HG03521 (cell line): ENCODE data around the gene MYL5.
"Not testable (repeated sequence)": the region's sequence is repeated elsewhere in the genome, so short reads cannot be mapped to it uniquely, and the experiment has no call there.

ENCODE experiments used
- ATAC-seq: cut with Tn5 transposase; IDR thresholded peaks from one replicate; pipeline ENCODE4 v1.9.1; 2021; ENCODE audit warnings: mild to moderate bottlenecking, moderate library complexity; ENCODE audit not compliant: unreplicated experiment

MYL5 gene

DNA sequence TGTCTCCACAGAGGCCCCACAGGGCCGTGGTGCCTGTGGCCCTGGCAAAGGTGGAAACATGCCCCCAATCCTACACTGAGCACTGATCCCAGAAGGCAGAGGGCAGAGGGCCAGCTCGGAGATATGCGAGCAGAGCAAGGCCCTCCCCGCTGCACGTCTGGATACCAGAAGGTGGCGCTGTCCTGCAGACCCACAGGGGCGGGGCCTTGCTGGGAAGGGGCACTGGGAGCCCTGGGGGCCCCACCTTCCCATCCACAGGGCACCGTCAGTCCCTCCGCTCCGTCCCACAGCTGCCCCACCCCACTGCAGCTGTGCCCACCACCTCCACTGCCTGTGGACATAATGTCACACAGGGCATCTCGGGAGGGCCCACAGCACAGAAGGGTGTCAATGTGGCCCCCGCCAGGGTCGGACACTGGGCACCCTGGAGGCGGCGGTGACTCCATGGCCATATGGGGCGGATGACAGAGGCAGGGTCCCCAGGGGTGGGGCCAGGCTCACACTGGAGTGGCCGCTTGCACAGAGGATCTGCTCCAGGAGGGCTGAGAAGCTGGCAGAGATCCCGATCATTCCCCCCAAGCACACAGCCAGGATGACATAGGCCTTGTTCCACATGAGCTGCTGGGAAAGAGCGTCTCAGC lies 9.8 kb downstream of the MYL5 start:
- no peak for ATAC-seq

DNA sequence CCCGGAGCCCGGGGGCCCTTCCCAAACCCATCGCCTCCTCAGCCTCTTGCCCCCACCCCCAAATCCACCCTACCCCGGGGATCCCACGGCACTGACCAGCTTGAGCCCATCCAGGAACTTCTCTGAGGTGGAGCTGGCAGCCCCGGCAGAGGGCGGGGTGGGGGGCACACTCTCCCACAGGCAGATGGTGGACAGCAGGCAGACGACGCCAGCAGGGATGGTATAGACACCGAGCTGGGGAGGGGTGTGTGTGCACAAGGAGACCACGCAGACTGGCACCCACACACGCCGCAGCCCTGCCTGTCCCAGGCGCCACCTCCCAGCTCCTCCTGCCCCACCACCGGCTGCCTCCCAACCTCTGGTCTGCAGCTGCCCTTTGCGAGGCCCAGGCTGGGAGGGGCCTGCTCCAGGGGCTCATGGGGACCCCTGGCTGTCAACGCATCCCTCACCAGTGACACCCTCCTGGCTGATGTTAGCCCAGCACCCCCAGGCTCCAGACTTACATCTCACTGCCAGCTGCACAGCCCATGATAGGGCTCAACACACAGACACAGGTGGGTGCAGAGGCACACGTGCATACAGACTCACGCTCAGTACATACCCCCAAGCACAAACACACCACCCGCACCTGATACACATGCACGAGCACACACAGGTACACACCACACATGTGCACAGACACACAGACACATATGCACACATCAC lies 10.4 kb downstream of the MYL5 start:
- ATAC-seq: no peak

DNA sequence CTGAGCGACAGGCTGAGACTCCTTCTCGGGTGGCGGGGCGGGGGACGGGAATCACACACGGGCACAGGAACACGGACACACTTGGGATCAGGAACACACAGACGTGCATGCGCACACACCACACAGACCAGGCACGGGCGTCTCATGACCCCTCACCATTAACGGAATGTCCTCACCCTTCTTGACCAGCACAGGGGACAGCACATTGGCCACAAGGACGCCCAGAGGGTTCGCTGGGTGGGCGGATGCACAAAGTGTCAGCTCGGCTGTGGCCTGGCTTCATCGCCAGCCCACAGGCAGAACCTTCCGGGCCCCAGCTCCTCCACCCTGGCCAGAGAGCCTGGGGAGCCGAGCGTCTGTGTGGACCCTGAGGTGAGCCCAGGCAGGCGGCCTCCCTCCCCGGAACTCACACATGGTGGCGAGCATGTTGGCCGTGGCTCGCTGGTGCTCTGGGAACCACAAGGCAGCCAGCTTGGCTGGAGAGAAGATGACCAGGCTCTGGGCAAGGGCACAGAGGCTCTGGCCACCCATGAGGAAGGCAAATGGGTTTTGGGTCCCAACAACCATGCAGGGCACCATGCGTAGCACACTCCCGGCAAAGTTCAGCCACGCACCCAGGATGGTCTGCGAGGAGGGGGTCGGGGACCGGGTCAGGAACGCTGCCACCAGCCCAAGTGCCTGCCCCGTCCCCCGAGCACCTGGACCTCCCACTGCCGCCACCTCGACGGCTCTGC lies 11.5 kb downstream of the MYL5 start:
- no peak for ATAC-seq

DNA sequence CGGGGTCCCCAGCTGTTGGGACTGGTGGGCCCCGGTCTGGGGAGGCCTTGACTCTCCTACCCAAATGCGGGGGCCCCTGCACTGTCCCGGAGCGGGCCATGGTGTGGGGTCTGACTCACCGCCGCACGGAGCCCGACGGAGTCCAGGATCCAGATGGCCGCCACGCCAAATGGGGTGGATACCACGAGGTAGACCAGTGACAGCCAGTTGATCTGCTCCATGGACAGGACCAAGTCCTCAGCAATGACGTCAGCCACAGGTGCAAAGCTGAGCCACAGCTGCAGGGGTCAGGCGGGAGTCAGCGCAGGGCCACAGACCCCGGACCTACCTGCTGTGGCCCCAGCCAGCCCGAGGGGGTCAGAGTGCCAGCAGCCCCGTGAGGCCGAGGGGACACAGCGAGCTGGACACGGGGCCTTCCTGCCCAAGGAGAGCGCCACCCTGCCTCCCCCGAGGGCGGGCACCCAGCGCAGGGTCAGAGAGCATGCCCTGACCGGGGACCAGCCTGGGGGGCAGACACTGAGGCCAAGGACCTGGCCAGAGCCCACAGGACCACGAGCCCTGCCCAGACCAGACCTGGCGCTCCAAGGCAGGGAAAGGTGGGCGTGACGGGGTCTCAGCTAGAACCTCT lies 12.2 kb downstream of the MYL5 start:
- no peak for ATAC-seq

DNA sequence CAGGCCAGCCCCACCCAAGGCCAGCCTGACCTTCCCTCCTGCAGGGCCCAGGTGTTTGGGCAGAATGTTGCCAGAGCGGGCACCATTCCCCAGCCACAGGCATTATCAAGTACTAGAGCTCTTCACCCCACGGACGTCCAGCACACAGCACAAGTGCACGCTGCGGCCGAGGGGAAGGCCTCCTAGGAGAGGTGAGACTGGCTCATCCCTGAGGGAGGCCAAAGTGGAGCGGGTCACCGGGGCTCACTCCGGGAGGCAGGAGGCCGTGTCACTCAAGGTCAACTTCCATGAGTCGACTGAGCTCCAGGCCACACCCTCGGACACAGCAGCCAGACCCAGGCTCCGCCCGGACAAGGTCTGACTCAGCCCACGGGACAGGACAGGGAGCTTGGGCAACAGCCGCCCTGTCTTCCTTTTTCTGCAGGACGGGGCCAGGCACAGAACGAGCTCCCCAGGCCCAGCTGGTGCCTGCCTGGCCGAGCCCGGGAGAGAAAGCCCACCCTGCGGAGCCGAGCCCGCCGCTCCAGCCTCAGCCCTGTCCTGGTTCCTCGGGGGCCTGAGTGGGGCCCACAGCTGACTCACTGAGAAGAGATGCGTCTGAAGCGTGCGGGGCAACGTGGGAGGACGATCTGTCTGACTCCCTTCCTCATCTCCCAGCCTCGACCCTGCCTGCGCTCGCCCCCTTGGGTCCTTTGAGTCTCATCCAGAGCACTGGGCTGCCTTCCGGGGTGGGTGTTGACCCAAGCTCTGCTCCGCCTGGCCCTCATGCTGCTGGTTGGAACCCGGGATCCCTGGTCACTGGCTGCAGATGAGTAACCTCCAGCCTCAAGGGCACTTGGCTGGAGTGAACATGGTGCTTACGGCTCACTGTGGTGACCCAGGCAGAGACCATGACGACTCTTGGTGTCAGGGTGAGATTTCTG lies 13.0 kb downstream of the MYL5 start:
- ATAC-seq: no peak

DNA sequence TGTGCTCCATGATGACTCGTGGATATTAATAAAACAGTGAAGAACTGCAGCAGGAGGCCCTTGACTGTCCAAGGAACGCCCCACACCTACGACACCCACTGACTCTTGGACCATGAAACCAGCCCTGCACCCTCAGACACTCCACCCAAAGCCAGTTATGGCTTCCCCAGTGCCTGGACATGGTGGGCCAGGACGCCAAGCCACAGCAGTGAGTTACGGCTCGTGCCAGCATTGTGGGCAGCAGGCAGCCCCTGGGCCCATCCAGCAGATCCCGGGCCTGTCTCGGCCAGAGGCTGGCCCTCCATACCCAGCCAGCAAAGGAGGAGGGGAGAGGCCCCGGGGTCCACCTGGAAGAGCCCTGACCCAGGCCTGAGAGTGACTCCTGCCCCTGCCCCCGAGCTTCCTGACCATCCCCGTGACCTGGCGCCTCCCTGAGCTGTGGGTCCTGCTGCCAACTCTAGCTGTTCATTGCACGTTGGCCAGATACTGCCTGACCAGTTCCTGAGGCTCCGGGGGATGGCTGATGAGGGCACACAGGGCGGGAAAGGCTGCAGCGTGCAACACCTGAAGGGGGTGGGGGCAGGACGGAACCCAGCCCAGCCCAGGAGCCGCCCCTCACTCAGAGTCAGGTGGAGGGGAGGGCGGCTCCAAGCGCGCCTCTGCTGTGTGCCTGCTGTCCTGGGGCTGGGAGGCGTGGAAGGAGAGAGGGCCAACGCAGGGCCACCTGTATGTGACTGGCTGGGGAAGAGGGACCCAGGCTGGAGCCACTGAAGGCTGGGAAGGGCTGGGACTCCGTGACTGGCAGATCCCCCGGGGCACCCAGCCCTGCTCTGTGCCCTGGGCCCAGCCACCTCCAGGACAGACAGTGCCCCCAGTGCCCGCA lies 13.9 kb downstream of the MYL5 start:
- ATAC-seq: no peak

DNA sequence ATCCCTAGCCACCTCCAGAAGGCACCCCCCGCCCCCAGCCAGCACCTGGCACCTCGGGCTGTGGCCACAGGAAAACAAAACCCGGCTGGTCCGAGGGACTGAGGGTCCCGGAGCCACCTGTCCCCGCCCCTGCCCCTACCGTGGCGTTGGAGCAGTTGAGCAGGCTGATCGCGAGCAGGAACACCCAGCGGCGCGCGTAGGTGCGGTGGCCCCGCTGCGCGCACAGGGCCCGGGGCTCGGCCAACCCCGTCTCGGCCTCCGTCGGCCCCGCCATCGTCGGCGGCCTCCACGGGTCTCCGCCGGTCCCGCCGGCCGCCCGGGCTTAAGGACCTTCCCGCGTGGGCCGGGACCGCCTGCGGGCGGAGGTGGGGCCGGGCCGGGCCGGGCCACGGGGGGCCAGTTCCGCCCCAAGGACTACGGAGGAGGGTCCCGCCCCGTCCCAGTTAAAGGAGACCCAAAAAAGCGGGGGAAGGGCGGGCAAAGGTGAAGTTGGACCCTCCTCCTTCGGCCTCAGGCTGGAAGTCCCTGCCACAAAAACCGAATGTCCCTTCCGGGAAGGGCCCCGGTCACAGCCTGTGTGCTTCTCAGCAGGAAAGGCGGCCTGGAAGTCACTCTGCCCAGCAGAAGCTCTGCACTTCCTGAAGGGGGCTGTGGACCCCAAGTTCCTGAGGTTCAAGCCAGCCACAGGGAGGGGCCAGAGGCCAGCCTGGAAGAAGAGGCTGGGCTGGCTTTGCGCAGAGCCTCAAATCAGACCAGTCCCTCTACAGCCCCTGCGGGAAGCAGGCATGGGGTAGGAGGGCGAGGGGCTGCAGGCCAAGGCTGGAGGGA lies 14.7 kb downstream of the MYL5 start, which contains the start of gene SLC49A3:
Gene SLC49A3, minus strand, starts transcription at position 298 of the 828 bp plus-strand sequence. Its CDS starts 24 bp downstream, at position 274.
- ATAC-seq: no peak

DNA sequence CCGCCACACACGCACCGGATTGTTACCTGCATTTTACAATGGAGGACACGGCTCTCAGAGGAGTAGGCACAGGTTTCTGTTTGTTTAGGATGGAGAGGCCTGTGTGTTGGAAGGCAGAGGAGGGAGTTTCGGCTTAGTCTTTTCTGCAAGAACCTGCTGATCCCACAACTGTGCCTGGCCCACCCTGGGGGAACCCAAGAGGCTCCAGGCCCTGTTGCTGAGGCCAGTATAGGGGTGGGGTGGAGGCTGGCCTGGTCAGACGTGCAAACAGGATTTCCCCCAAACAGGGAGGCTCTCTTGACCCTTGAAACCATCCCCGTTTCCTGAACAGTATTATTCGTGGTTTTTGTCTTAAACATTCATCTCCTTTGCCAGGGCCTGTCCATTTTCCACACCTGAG lies 15.4 kb downstream of the MYL5 start:
- ATAC-seq: no peak

DNA sequence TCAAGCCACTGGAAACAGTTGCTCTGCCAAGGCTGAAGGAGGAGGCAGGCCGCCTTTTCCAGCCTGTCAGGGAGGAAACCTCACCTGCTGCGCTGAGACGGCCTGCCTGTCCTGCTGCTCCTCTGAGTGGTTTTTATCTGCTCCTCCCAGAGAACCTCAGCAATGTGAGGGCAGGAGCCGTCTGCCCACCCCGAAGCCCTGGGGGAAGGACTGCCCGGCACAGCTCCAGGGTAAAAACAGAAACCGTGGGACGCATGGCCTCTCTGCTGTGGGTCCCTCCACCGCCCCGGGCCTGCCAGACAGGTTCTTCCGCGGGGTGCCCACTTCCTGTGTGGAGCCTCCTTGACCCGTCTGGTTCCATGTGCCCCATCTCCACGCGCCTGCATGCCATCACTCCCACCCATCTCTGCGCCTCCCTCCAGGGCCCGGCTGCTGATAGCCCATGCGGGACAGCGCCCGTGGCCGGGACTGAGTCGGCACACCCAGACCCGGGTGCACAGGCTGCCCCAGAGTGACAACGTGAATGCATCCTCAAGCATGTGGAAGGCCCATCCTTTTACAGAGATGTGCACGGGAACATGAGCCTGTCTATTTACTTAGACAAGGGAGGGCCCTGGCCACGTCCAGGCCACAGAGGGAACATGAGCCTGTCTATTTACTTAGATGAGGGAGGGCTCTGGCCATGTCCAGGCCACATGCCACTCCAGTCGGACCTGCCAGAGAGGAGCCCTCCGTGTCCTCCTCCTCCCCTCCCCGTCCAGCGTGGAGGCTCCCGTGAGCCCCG lies 18.6 kb downstream of the MYL5 start:
- no peak for ATAC-seq

DNA sequence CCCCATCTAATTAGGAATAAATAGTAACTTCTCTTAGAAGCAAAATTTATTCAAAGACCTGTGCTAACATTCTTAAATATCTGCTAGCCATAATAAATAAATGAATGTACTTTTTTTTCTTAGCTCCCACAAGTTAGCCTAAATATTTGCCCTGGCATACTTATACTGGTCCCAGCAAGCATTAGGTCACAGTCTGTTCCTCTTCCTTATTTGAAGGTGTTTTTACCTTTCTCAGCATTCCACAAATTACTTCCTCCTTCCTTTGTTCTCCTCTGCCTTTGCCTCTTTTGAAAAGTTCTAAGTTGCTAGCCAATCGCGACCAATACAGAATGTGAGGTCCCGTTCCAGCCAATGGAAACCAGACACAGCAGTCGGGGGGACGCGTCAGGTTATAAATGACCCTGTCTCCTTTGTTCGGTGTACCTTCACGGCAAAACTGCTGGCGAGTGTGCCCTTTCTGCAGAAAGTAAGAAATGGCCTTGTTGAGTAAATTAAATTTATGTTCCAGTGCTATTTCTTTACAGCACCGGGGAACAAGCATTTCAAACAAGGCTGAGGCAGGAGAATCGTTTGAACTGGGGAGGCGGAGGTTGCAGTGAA lies 20.1 kb downstream of the MYL5 start:
- not testable (repeated sequence) for ATAC-seq

DNA sequence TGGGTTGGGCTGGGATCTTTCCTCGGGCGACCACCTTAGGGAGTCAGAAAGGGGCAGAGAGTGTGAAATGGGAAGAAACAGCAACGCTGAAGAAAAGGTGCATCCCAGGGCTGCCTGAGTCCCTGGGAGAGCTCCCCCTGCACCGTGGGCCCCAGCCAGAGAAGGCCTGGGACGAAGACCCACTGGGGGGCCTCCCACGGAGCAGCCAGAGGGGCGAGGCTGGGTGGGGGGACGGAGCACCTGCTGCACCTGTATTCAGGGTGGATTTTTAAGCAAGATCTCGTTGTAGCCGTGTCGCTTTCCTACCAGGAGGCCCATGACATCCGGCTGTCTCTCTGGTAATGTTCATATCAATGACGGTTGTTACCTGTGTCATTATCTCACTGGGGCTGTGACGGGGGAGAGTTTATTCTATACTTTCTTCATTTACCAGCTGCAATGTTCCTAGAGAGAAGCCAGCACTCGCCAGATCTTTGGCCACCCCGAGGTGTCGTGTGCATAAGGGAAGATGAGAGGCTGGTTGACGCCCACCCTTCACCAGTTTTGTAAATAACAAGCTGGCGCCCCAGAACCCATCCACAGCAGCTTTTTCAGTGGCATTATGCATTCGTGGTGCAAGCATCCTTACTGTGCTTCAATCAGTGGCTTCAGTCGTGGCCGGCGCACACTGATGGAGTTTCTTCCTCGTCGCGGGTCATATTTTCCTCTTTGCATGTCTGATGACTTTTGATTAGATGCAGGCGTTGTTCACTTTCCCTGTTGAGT lies 25.7 kb downstream of the MYL5 start:
- ATAC-seq: no peak

DNA sequence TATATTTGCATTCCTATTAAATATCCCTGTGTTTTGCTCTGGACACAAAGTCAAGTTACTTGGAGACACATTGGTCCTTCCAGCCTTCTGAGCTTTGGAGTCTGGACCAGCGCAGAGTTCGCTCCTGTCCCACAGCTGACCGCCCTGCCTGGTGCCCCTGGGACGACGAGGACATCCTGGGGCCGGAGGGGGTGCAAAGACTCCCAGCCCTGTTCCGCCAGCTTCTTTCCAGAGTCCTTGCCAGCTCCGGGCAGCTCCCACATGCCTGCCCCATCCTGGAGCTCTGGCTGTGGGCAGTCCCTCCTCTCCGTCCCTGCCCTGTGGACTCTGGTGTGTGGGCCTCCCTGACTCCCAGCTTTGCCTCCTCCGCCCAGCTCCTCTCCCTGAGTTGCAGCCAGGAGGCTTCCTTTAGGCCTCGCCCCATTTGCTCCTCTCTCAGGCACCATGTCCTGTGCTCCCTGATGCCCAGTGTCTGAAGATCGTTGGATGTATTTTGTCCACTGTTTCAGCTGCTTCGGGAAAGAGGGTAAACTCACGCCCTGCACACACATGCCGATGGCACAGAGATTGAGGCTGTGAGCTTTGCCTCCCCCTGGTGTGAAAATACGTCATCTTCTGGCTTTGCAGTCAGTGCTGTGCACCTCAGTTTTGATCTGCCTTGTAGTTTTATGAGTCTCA lies 26.4 kb downstream of the MYL5 start:
- no peak for ATAC-seq

DNA sequence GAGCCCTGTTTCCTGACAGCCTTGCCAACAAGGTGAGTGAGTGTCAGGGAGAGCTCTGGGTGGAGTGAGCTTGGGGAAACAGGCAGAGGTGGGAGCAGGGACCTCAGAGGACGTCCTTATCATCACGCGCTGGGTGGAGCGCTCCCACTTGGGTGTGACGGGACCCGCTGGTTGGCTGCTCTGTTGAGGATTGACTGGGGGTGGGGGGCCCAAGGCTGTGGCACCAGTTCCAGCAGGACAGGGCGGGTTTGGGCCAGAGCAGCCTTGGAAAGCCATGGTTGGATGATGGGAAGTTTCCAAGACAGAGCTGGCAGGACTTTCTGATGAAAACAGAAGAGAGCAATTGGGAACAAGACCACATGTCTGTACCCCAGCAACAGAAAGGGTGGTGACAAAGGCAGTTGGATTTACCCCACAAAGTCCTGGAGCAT lies 28.3 kb downstream of the MYL5 start:
- ATAC-seq: no peak

DNA sequence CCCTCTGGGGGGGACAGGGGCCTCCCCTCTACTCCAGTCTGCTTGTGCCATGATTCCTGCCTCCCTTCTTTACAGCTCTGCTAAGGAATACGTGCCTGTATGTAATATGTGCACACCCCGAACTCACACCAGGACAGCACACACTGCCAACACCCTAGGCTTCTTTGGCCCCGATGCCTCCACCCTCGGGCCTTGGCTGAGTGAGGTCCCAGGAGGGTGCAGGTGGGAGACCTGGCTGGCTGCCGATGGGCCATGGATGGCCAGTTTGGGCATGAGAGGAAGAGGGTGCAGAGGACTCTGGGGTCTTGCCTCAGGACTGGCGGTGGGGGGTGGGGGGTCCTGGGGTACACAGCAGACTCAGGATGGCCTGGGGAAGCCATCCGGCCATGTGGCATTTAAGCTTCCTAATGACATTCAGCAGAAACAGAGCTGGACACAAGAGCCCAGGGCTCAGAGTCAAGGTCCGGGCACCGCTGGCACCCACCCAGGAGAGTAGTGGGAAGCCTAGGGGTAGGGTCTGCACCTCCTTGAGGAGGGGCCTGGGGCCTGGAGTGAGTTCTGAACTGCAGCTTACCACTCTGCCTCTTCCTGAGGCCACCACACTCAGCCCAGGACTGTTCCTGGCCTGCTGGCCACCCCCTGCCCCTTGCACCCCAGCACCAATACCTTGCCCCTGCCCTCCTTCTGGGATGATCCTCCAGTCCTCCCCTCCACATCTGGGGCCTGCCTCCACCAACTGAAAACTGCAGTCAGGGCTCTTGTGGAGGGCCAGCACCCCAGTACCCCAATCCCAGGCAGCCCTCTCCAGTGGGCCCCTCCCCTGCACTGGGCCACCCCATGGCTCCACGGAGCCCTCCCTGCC lies 29.2 kb downstream of the MYL5 start:
- ATAC-seq: no peak
